H1 (cell line): Measurements from ENCODE around the gene TMUB1. TPM values are rescaled to one million over a fixed set of nuclear protein-coding genes. Genes with fewer than 3 reads are reported as not detected.
A peak's percentile ranks its signal among the peaks of the same experiment; 100 is the strongest.

Source experiments
- KDM4A ChIP-seq: IDR thresholded peaks from one replicate; pipeline ENCODE4 v1.7.1; 2012; ENCODE audit warnings: low read depth, mild to moderate bottlenecking, moderate library complexity, low read length, inconsistent platforms; ENCODE audit not compliant: severe bottlenecking
- MAX ChIP-seq: IDR thresholded peaks from 2 replicates; pipeline ENCODE4 v1.6.1; 2012; ENCODE audit warnings: inconsistent platforms
- NANOG ChIP-seq: IDR thresholded peaks from 2 replicates; pipeline ENCODE4 v1.6.1; 2011; ENCODE audit warnings: low read length, low read depth, mild to moderate bottlenecking, inconsistent platforms; ENCODE audit not compliant: insufficient read depth, poor library complexity, severe bottlenecking
- RNF2 ChIP-seq: fragments of 200-900, 300-1000 bp; sonication (generic); IDR thresholded peaks from 2 replicates; pipeline ENCODE4 v1.7.1; 2016; ENCODE audit warnings: borderline replicate concordance, low read depth, mild to moderate bottlenecking, antibody characterized with exemption, low read length; ENCODE audit not compliant: poor library complexity, severe bottlenecking; ENCODE audit errors: missing control alignments
- SIN3A ChIP-seq, 2 experiments: IDR thresholded peaks in 1 of 2; conservative IDR thresholded peaks in 1 of 2; 2 replicates each; pipeline ENCODE4 v1.6.1; 2011 to 2012; ENCODE audit warnings: low read length in 2 of 2, improper control_type of control experiment in 1 of 2, low read depth in 1 of 2, mild to moderate bottlenecking in 1 of 2
- SUZ12 ChIP-seq: fragments of 200-600 bp; sonication (generic); IDR thresholded peaks from 2 replicates; pipeline ENCODE4 v1.6.1; 2012; ENCODE audit warnings: mild to moderate bottlenecking, inconsistent platforms, low read length, moderate library complexity, mixed read lengths
- TEAD4 ChIP-seq: IDR thresholded peaks from 2 replicates; pipeline ENCODE4 v1.6.1; 2012; ENCODE audit warnings: low read depth, low read length, inconsistent platforms, mixed read lengths
- polyA plus RNA-seq, 7 experiments: library from polyadenylated mRNA; depleted of rRNA in 3 of 7; stranded (reverse) in 5 of 7; unstranded in 2 of 7; fragments of >200 nt in 5 of 7; fragments of 200-250 nt in 2 of 7; gene quantifications; 1 replicate in 5 of 7; 2 replicates in 1 of 7; 4 replicates in 1 of 7; pipeline versions ENCODE4 v1.2.1 to v1.2.3, GENCODE V29; 2011 to 2013; ENCODE audit warnings: missing spikeins in 2 of 7, mixed read lengths in 2 of 7
- total RNA-seq: library from RNA; stranded (reverse); fragmentation: NEBNext Ultra II Directional; extraction: Animal tissue kit (Norgen Biotek cat#: 25700); gene quantifications from 2 replicates; pipeline ENCODE4 v1.2.1, GENCODE V29; 2021

The TMUB1 gene
- total and polyA plus RNA-seq, 2 of the 8 experiments (the other 6 are each of a cell fraction or from before 2014, with no cell fraction given): 41.4 to 56.2 TPM

- peak in 1 of 2 experiments; percentile 20; a peak in 1 of 4 replicates for TF ChIP-seq SIN3A (conservative IDR thresholded peaks at IDR 0.05 in 1 of 2, IDR thresholded peaks at IDR 0.05 in 1 of 2; ENCODE audit: low read depth in 1 of 2, low read length in 2 of 2)
- no peak for TF ChIP-seq NANOG
- no peak for TF ChIP-seq TEAD4
- TF ChIP-seq MAX: no peak
- TF ChIP-seq KDM4A: peak; percentile 22
- peak; percentile 35; the same call in 1 of the 2 replicates for TF ChIP-seq SUZ12
- TF ChIP-seq RNF2: peak; percentile 43
- TF ChIP-seq, all 59 proteins: peak for 7
Observed at GRCh38 chr7:151087245-151088018, 4.1 kb upstream of the TMUB1 start (continued).
